ENCODE measurements around the gene NFIA. TPM values are rescaled to one million over a fixed set of nuclear protein-coding genes. Genes with fewer than 3 reads are reported as not detected.

Gene NFIA
- total and polyA plus RNA-seq, 2 of the 13 experiments (the other 11 are each of a cell fraction or from before 2014, with no cell fraction given), result 14.7 to 28.5 TPM

DNA sequence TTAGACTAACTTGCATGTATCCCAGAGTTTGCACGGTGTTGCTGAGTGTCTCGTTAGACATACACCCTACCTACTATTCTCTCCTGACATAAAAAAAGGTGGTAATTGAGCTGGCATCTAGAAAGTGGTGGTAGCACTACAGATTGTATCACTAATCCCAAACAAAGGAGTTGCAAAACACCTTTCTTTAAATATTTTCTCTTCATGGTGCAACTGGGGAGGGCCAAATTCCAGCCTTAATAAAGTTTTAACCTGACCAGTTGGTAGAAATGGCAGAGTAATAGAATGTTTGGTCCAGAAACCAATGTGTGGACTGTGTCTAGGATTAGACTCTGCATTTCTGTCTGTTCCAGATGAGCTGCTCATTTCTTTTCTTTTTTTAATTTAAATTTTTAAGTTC lies 40.0 kb downstream of the NFIA start (continued):
- TF ChIP-seq, protein P1, sequence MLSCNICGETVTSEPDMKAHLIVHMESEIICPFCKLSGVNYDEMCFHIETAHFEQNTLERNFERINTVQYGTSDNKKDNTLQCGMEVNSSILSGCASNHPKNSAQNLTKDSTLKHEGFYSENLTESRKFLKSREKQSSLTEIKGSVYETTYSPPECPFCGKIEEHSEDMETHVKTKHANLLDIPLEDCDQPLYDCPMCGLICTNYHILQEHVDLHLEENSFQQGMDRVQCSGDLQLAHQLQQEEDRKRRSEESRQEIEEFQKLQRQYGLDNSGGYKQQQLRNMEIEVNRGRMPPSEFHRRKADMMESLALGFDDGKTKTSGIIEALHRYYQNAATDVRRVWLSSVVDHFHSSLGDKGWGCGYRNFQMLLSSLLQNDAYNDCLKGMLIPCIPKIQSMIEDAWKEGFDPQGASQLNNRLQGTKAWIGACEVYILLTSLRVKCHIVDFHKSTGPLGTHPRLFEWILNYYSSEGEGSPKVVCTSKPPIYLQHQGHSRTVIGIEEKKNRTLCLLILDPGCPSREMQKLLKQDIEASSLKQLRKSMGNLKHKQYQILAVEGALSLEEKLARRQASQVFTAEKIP (CRISPR knock-in tag; IDR thresholded peaks at IDR 0.05; ENCODE audit: borderline replicate concordance), result no peak
- TF ChIP-seq ZMYM3 (CRISPR knock-in tag; IDR thresholded peaks at IDR 0.05) (no peak), ZNF549 (CRISPR knock-in tag; IDR thresholded peaks at IDR 0.05) (no peak), ZNF547 (CRISPR knock-in tag; IDR thresholded peaks at IDR 0.05) (no peak), YY1 (IDR thresholded peaks at IDR 0.05; ENCODE audit: insufficient read depth, insufficient replicate concordance, low read depth, low read length) (no peak), ZMYM4 (CRISPR knock-in tag; IDR thresholded peaks at IDR 0.05) (no peak), RFX1 (IDR thresholded peaks at IDR 0.05) (no peak), ZSCAN21 (CRISPR knock-in tag; IDR thresholded peaks at IDR 0.05; ENCODE audit: borderline replicate concordance) (no peak), ZMYM2 (CRISPR knock-in tag; IDR thresholded peaks at IDR 0.05) (0 out of 2 replicates have a peak, but pooled peaks have one; percentile 28), ESRRA (CRISPR knock-in tag; IDR thresholded peaks at IDR 0.05; ENCODE audit: low read depth) (no peak), ZNF577 (CRISPR knock-in tag; IDR thresholded peaks at IDR 0.05; ENCODE audit: borderline replicate concordance, low read depth) (no peak), NR2F2 (IDR thresholded peaks at IDR 0.05; ENCODE audit: borderline replicate concordance, low read depth) (no peak; the same call in 1 of the 2 replicates), ZNF225 (CRISPR knock-in tag; IDR thresholded peaks at IDR 0.05) (no peak)
- TF ChIP-seq, protein P2, sequence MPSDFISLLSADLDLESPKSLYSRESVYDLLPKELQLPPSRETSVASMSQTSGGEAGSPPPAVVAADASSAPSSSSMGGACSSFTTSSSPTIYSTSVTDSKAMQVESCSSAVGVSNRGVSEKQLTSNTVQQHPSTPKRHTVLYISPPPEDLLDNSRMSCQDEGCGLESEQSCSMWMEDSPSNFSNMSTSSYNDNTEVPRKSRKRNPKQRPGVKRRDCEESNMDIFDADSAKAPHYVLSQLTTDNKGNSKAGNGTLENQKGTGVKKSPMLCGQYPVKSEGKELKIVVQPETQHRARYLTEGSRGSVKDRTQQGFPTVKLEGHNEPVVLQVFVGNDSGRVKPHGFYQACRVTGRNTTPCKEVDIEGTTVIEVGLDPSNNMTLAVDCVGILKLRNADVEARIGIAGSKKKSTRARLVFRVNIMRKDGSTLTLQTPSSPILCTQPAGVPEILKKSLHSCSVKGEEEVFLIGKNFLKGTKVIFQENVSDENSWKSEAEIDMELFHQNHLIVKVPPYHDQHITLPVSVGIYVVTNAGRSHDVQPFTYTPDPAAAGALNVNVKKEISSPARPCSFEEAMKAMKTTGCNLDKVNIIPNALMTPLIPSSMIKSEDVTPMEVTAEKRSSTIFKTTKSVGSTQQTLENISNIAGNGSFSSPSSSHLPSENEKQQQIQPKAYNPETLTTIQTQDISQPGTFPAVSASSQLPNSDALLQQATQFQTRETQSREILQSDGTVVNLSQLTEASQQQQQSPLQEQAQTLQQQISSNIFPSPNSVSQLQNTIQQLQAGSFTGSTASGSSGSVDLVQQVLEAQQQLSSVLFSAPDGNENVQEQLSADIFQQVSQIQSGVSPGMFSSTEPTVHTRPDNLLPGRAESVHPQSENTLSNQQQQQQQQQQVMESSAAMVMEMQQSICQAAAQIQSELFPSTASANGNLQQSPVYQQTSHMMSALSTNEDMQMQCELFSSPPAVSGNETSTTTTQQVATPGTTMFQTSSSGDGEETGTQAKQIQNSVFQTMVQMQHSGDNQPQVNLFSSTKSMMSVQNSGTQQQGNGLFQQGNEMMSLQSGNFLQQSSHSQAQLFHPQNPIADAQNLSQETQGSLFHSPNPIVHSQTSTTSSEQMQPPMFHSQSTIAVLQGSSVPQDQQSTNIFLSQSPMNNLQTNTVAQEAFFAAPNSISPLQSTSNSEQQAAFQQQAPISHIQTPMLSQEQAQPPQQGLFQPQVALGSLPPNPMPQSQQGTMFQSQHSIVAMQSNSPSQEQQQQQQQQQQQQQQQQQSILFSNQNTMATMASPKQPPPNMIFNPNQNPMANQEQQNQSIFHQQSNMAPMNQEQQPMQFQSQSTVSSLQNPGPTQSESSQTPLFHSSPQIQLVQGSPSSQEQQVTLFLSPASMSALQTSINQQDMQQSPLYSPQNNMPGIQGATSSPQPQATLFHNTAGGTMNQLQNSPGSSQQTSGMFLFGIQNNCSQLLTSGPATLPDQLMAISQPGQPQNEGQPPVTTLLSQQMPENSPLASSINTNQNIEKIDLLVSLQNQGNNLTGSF (CRISPR knock-in tag; IDR thresholded peaks at IDR 0.05), result no peak
- TF ChIP-seq, protein P3, sequence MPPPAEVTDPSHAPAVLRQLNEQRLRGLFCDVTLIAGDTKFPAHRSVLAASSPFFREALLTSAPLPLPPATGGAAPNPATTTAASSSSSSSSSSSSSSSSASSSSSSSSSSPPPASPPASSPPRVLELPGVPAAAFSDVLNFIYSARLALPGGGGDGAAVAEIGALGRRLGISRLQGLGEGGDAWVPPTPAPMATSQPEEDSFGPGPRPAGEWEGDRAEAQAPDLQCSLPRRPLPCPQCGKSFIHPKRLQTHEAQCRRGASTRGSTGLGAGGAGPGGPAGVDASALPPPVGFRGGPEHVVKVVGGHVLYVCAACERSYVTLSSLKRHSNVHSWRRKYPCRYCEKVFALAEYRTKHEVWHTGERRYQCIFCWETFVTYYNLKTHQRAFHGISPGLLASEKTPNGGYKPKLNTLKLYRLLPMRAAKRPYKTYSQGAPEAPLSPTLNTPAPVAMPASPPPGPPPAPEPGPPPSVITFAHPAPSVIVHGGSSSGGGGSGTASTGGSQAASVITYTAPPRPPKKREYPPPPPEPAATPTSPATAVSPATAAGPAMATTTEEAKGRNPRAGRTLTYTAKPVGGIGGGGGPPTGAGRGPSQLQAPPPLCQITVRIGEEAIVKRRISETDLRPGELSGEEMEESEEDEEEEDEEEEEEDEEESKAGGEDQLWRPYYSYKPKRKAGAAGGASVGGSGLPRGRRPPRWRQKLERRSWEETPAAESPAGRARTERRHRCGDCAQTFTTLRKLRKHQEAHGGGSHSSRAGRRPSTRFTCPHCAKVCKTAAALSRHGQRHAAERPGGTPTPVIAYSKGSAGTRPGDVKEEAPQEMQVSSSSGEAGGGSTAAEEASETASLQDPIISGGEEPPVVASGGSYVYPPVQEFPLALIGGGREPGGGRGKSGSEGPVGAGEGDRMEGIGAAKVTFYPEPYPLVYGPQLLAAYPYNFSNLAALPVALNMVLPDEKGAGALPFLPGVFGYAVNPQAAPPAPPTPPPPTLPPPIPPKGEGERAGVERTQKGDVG (CRISPR knock-in tag; IDR thresholded peaks at IDR 0.05; ENCODE audit: borderline replicate concordance), result no peak
- TF ChIP-seq, protein P4, sequence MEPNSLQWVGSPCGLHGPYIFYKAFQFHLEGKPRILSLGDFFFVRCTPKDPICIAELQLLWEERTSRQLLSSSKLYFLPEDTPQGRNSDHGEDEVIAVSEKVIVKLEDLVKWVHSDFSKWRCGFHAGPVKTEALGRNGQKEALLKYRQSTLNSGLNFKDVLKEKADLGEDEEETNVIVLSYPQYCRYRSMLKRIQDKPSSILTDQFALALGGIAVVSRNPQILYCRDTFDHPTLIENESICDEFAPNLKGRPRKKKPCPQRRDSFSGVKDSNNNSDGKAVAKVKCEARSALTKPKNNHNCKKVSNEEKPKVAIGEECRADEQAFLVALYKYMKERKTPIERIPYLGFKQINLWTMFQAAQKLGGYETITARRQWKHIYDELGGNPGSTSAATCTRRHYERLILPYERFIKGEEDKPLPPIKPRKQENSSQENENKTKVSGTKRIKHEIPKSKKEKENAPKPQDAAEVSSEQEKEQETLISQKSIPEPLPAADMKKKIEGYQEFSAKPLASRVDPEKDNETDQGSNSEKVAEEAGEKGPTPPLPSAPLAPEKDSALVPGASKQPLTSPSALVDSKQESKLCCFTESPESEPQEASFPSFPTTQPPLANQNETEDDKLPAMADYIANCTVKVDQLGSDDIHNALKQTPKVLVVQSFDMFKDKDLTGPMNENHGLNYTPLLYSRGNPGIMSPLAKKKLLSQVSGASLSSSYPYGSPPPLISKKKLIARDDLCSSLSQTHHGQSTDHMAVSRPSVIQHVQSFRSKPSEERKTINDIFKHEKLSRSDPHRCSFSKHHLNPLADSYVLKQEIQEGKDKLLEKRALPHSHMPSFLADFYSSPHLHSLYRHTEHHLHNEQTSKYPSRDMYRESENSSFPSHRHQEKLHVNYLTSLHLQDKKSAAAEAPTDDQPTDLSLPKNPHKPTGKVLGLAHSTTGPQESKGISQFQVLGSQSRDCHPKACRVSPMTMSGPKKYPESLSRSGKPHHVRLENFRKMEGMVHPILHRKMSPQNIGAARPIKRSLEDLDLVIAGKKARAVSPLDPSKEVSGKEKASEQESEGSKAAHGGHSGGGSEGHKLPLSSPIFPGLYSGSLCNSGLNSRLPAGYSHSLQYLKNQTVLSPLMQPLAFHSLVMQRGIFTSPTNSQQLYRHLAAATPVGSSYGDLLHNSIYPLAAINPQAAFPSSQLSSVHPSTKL (CRISPR knock-in tag; IDR thresholded peaks at IDR 0.05), result peak; percentile 66
